GM19395 (cell line): ENCODE measurements around the gene PIGS.

Experiments
- ATAC-seq: cut with Tn5 transposase; IDR thresholded peaks from one replicate; pipeline ENCODE4 v1.9.1; 2021; ENCODE audit warnings: mild to moderate bottlenecking, moderate library complexity; ENCODE audit not compliant: unreplicated experiment

The PIGS gene

GRCh38 chr17:28551421-28552175, 19.7 kb downstream of the PIGS start:
- no peak for ATAC-seq

GRCh38 chr17:28550858-28551257, 20.5 kb downstream of the PIGS start:
- ATAC-seq: no peak

GRCh38 chr17:28549236-28550132, 21.8 kb downstream of the PIGS start:
- ATAC-seq: no peak

- ATAC-seq: no peak
Observed at GRCh38 chr17:28548417-28549130, 22.8 kb downstream of the PIGS start.

GRCh38 chr17:28547623-28548416, 23.5 kb downstream of the PIGS start:
- ATAC-seq: peak; percentile 48

- no peak for ATAC-seq
Observed at GRCh38 chr17:28547096-28547622, 24.2 kb downstream of the PIGS start.

GRCh38 chr17:28545787-28546415, 25.4 kb downstream of the PIGS start:
- no peak for ATAC-seq

GRCh38 chr17:28545141-28545503, 26.2 kb downstream of the PIGS start:
- no peak for ATAC-seq

GRCh38 chr17:28544402-28545140, 26.8 kb downstream of the PIGS start:
- ATAC-seq: no peak

- no peak for ATAC-seq
Observed at GRCh38 chr17:28541439-28541838, 29.9 kb downstream of the PIGS start.

- no peak for ATAC-seq
Observed at GRCh38 chr17:28540231-28540630, 31.1 kb downstream of the PIGS start.

- no peak for ATAC-seq
Observed at GRCh38 chr17:28538296-28538895, 32.9 kb downstream of the PIGS start.

GRCh38 chr17:28537219-28537610, 34.1 kb downstream of the PIGS start:
- ATAC-seq: no peak

GRCh38 chr17:28536532-28537218, 34.6 kb downstream of the PIGS start:
- no peak for ATAC-seq

- ATAC-seq: no peak
Observed at GRCh38 chr17:28534740-28535375, 36.5 kb downstream of the PIGS start.

- ATAC-seq: no peak
Observed at GRCh38 chr17:28533091-28533807, 38.1 kb downstream of the PIGS start.
